ENCODE measurements around the gene YRDC. TPM values are rescaled to one million over a fixed set of nuclear protein-coding genes. Genes with fewer than 3 reads are reported as not detected.

YRDC gene
- total RNA-seq, 1 donor = 8.3 TPM

DNA sequence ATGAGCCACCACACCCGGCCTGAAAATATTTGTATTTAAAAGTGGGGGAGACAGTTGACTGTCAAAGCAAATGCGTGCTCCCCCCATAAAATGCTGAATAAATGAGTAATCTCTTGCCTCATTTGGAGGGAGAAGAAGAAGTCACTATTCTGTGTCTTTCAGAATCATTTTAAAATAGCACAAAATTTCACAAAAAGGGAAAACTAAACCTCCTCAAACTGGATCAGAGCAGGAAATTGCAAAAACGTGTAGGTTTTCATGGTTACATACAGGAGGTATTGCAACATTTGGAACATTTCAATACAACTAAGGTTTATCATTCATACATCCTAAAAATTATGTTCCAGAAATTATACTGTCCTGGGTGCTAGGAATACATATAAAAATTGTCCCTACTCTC is 37.8 kb upstream of the YRDC start:
- Histone ChIP-seq H3K4me1 (ENCODE audit: insufficient read depth, low read length) (no peaks in the 10 kb centered on the region), H3K4me2 (ENCODE audit: insufficient read depth, low read length) (no peak overlapping the region), H3K79me2 (ENCODE audit: insufficient read depth, low read length) (peaks cover 90% of the 10 kb centered on the region), H3K4me3 (ENCODE audit: insufficient read depth, low read length) (no peak overlapping the region), H3K9me3 (ENCODE audit: low read depth, low read length) (no peaks in the 10 kb centered on the region), H3K36me3 (ENCODE audit: insufficient read depth, low read length) (peaks cover 11% of the 10 kb centered on the region), H3K27ac (ENCODE audit: low read depth, low read length) (no peak overlapping the region), H4K20me1 (ENCODE audit: insufficient read depth, low read length) (peaks cover 21% of the 10 kb centered on the region), H2AFZ (ENCODE audit: low read length) (no peak overlapping the region), H3K27me3 (ENCODE audit: insufficient read depth, low read length) (no peaks in the 10 kb centered on the region)
- no peak for TF ChIP-seq CTCF (IDR thresholded peaks at IDR 0.05; ENCODE audit: extremely low read depth, low read depth, low read length)
- DNase-seq (ENCODE audit: insufficient read length, low spot score, missing footprints) = no peak

DNA sequence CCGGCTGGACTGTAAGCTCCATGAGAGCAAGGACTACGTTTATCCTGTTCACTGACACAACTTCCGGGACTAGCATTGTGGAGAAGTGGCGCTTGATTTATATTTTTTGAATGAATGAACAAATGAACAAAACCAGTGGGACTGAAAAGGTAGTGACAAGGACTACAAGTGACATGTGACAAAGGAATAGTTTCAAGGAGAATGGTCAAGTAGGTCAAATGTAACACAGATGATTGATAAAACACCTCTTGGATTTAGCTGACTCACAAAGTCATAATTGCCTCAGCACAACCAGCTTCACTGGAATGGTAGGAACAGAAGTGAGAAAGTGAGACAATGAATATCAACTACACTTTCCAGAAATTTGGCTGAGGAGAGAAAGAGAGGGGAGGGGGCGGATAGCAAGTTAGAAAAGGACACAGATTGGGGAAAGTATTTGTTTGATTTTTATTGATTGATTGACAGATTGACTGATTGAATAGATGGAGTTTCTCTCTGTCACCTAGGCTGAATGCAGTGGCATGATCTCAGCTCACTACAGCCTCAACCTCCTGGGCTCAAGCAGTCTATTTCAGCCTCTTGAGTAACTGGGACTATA is 37.1 kb upstream of the YRDC start:
- H3K4me1 ChIP-seq (ENCODE audit: insufficient read depth, low read length) = no peaks in the 10 kb centered on the region
- no peak overlapping the region for H2AFZ ChIP-seq (ENCODE audit: low read length)
- H3K27me3 ChIP-seq (ENCODE audit: insufficient read depth, low read length) = no peaks in the 10 kb centered on the region
- no peak overlapping the region for H3K4me2 ChIP-seq (ENCODE audit: insufficient read depth, low read length)
- peaks cover 83% of the 10 kb centered on the region for H3K79me2 ChIP-seq (ENCODE audit: insufficient read depth, low read length)
- peaks cover 19% of the 10 kb centered on the region for H4K20me1 ChIP-seq (ENCODE audit: insufficient read depth, low read length)
- peaks cover 11% of the 10 kb centered on the region for H3K36me3 ChIP-seq (ENCODE audit: insufficient read depth, low read length)
- no peaks in the 10 kb centered on the region for H3K9me3 ChIP-seq (ENCODE audit: low read depth, low read length)
- no peak for TF ChIP-seq CTCF (IDR thresholded peaks at IDR 0.05; ENCODE audit: extremely low read depth, low read depth, low read length)
- DNase-seq (ENCODE audit: insufficient read length, low spot score, missing footprints) = no peak
- no peak overlapping the region for H3K4me3 ChIP-seq (ENCODE audit: insufficient read depth, low read length)
- no peak overlapping the region for H3K27ac ChIP-seq (ENCODE audit: low read depth, low read length)

GRCh38 chr1:37844536-37844935 is 36.5 kb upstream of the YRDC start:
- no peak for TF ChIP-seq CTCF (IDR thresholded peaks at IDR 0.05; ENCODE audit: extremely low read depth, low read depth, low read length)
- no peaks in the 10 kb centered on the region for H3K9me3 ChIP-seq (ENCODE audit: low read depth, low read length)
- H3K79me2 ChIP-seq (ENCODE audit: insufficient read depth, low read length) = peaks cover 77% of the 10 kb centered on the region
- no peak overlapping the region for H3K4me3 ChIP-seq (ENCODE audit: insufficient read depth, low read length)
- H3K27ac ChIP-seq (ENCODE audit: low read depth, low read length) = no peak overlapping the region
- no peak for DNase-seq (ENCODE audit: insufficient read length, low spot score, missing footprints)
- H3K4me1 ChIP-seq (ENCODE audit: insufficient read depth, low read length) = no peaks in the 10 kb centered on the region
- H3K36me3 ChIP-seq (ENCODE audit: insufficient read depth, low read length) = peaks cover 14% of the 10 kb centered on the region
- H3K4me2 ChIP-seq (ENCODE audit: insufficient read depth, low read length) = no peak overlapping the region
- no peak overlapping the region for H2AFZ ChIP-seq (ENCODE audit: low read length)
- peaks cover 16% of the 10 kb centered on the region for H4K20me1 ChIP-seq (ENCODE audit: insufficient read depth, low read length)
- no peaks in the 10 kb centered on the region for H3K27me3 ChIP-seq (ENCODE audit: insufficient read depth, low read length)

DNA sequence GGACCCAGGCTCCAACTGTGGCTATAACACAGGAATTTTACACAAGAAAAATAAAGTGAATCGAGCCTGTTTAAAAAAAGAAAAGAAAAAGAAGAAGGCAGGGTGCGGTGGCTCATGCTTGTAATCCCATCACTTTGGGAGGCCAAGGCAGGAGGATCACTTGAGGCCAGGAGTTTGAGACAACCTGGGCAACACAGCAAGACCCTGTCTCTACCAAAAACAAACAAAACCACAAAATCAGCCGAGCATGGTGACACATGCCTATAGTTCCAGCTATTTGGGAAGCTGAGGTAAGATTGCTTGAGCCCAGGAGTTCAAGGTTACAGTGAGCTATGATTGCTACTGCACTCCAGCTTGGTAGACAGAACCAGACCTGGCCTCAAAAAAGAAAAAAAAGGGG is 33.6 kb upstream of the YRDC start:
- Histone ChIP-seq H4K20me1 (ENCODE audit: insufficient read depth, low read length) (peaks cover 9% of the 10 kb centered on the region), H3K4me3 (ENCODE audit: insufficient read depth, low read length) (no peak overlapping the region), H3K79me2 (ENCODE audit: insufficient read depth, low read length) (peaks cover 50% of the 10 kb centered on the region), H3K36me3 (ENCODE audit: insufficient read depth, low read length) (peaks cover 29% of the 10 kb centered on the region), H3K4me1 (ENCODE audit: insufficient read depth, low read length) (no peaks in the 10 kb centered on the region), H3K27ac (ENCODE audit: low read depth, low read length) (no peak overlapping the region), H3K9me3 (ENCODE audit: low read depth, low read length) (no peaks in the 10 kb centered on the region), H3K4me2 (ENCODE audit: insufficient read depth, low read length) (no peak overlapping the region), H3K27me3 (ENCODE audit: insufficient read depth, low read length) (no peaks in the 10 kb centered on the region), H2AFZ (ENCODE audit: low read length) (no peak overlapping the region)
- no peak for DNase-seq (ENCODE audit: insufficient read length, low spot score, missing footprints)
- TF ChIP-seq CTCF (IDR thresholded peaks at IDR 0.05; ENCODE audit: extremely low read depth, low read depth, low read length) = no peak

All from osteoblast (primary cell).